ENCODE data around the gene PPP1R14B. TPM values are rescaled to one million over a fixed set of nuclear protein-coding genes. Genes with fewer than 3 reads are reported as not detected.

The PPP1R14B gene
- total RNA-seq, 1 donor from 2014 or later, result 132 TPM

GRCh38 chr11:64237484-64237951 lies 9.2 kb downstream of the PPP1R14B start:
- ATAC-seq, result no peak
- intact Hi-C loops (cut with micrococcal nuclease), result no loop called here

GRCh38 chr11:64235437-64236161 lies 11.1 kb downstream of the PPP1R14B start:
- ATAC-seq, result no peak
- intact Hi-C loops (cut with micrococcal nuclease), result no loop called here
- no peak for DNase-seq

More at GRCh38 chr11:64237484-64237951, 9.2 kb downstream of the PPP1R14B start:
- no peak for DNase-seq

GRCh38 chr11:64234647-64235379 lies 11.9 kb downstream of the PPP1R14B start:
- ATAC-seq (peak; percentile 41), DNase-seq (peak; percentile 81)
- intact Hi-C loops (cut with micrococcal nuclease), result no loop called here

GRCh38 chr11:64233913-64234586 lies 12.7 kb downstream of the PPP1R14B start, which contains the start of gene VEGFB:
VEGFB (plus strand) TSS chr11:64234584; CDS start chr11:64234834, 250 bp downstream.
- peak; percentile 89 for DNase-seq
- ATAC-seq, result peak; percentile 67
- intact Hi-C loops (cut with micrococcal nuclease), result no loop called here

GRCh38 chr11:64232967-64233315 lies 13.8 kb downstream of the PPP1R14B start:
- intact Hi-C loops (cut with micrococcal nuclease), result no loop called here
- no peak for ATAC-seq

GRCh38 chr11:64232182-64232966 lies 14.4 kb downstream of the PPP1R14B start:
- intact Hi-C loops (cut with micrococcal nuclease), result no loop called here
- ATAC-seq, result no peak
- no peak for DNase-seq

More at GRCh38 chr11:64232967-64233315, 13.8 kb downstream of the PPP1R14B start:
- DNase-seq, result no peak

GRCh38 chr11:64231546-64231945 lies 15.2 kb downstream of the PPP1R14B start:
- ATAC-seq (no peak), DNase-seq (no peak)
- intact Hi-C loops (cut with micrococcal nuclease), result no loop called here

- ATAC-seq, result no peak
- intact Hi-C loops (cut with micrococcal nuclease), result no loop called here
These were observed 15.8 kb downstream of the PPP1R14B start for GRCh38 chr11:64230985-64231365.

GRCh38 chr11:64230171-64230984 lies 16.4 kb downstream of the PPP1R14B start, which contains the start of gene DNAJC4:
DNAJC4 (plus strand) TSS chr11:64230548; CDS start chr11:64230855, 307 bp downstream.
- peak; percentile 96 for DNase-seq
- peak; percentile 64 for ATAC-seq
- intact Hi-C loops (cut with micrococcal nuclease), result no loop called here

More at GRCh38 chr11:64230985-64231365, 15.8 kb downstream of the PPP1R14B start:
- no peak for DNase-seq

GRCh38 chr11:64229744-64230170 lies 17.0 kb downstream of the PPP1R14B start:
- intact Hi-C loops (cut with micrococcal nuclease), result no loop called here
- DNase-seq, result no peak

GRCh38 chr11:64229090-64229743 lies 17.5 kb downstream of the PPP1R14B start:
- DNase-seq, result no peak
- intact Hi-C loops (cut with micrococcal nuclease), result no loop called here
- ATAC-seq, result no peak

More at GRCh38 chr11:64229744-64230170, 17.0 kb downstream of the PPP1R14B start:
- no peak for ATAC-seq

GRCh38 chr11:64227405-64227956 lies 19.3 kb downstream of the PPP1R14B start:
- no peak for ATAC-seq
- intact Hi-C loops (cut with micrococcal nuclease), result no loop called here
- no peak for DNase-seq

- intact Hi-C loops (cut with micrococcal nuclease), result no loop called here
- DNase-seq (peak; percentile 78), ATAC-seq (peak; percentile 47)
These were observed 20.2 kb downstream of the PPP1R14B start for GRCh38 chr11:64226507-64227051.

GRCh38 chr11:64225608-64226506 lies 20.9 kb downstream of the PPP1R14B start, which contains the start of the genes NUDT22 and TRPT1:
NUDT22 (plus strand) TSS chr11:64226274; CDS start chr11:64226653, 379 bp downstream.
TRPT1 (minus strand) TSS chr11:64226186; CDS start chr11:64225860, 326 bp downstream.
- DNase-seq, result peak; percentile 95
- intact Hi-C loops (cut with micrococcal nuclease), result no loop called here

GRCh38 chr11:64224891-64225607 lies 21.7 kb downstream of the PPP1R14B start:
- ATAC-seq (no peak), DNase-seq (no peak)
- intact Hi-C loops (cut with micrococcal nuclease), result no loop called here

More at GRCh38 chr11:64225608-64226506, 20.9 kb downstream of the PPP1R14B start, which contains the start of the genes NUDT22 and TRPT1:
- ATAC-seq, result peak; percentile 81

Measured in left ventricle myocardium superior (tissue), 1 donor.